NOMO-1 treated with DMSO at 0.1 percent for 48 hours (cell line): ENCODE measurements around the gene TMEM45A.

Experiments
- DNase-seq: peaks from one replicate; lab custom pipeline; 2025; ENCODE audit not compliant: unreplicated experiment; lab: John Stamatoyannopoulos, UW

The TMEM45A gene

GRCh38 chr3:100609963-100610362, 117.5 kb downstream of the TMEM45A start:
- DNase-seq, result no peak

GRCh38 chr3:100611221-100611620, 118.8 kb downstream of the TMEM45A start:
- no peak for DNase-seq

GRCh38 chr3:100613721-100614390, 121.4 kb downstream of the TMEM45A start:
- no peak for DNase-seq

GRCh38 chr3:100614941-100615340, 122.5 kb downstream of the TMEM45A start:
- no peak for DNase-seq

- DNase-seq, result no peak
Measured at GRCh38 chr3:100615684-100616083, 123.3 kb downstream of the TMEM45A start.

GRCh38 chr3:100621251-100621650, 128.8 kb downstream of the TMEM45A start:
- no peak for DNase-seq
